Body of pancreas (tissue), 4 donors: ENCODE measurements around the gene ZNF282. TPM values are rescaled to one million over a fixed set of nuclear protein-coding genes. Genes with fewer than 3 reads are reported as not detected.

ENCODE experiments used
- ATAC-seq: fragments of 150-250 bp; one replicate; pipeline ENCODE4 v1.9.1; 2016
- DNase-seq, 4 donors: peaks; one replicate each; pipeline ENCODE4 v3.0.0-alpha.2; 2019
- H3K27ac ChIP-seq, 4 donors: fragments of 200-600 bp; sonication (generic); 1 replicate in 3 of 4; 2 replicates in 1 of 4; pipeline versions ENCODE4 v1.5.1 to v1.6.1; 2016 to 2019; ENCODE audit warnings: mild to moderate bottlenecking in 1 of 4, mixed read lengths in 1 of 4, moderate library complexity in 1 of 4
- H3K27me3 ChIP-seq, 2 donors: fragments of 200-600 bp; sonication (generic); one replicate each; pipeline ENCODE4 v1.6.0; 2016; ENCODE audit warnings: mild to moderate bottlenecking in 1 of 2
- H3K36me3 ChIP-seq, 2 donors: fragments of 200-600 bp; sonication (generic); replicated peaks in 1 of 2; 2 replicates each; pipeline ENCODE4 v1.5.1; 2016; ENCODE audit warnings: low read depth in 2 of 2; ENCODE audit not compliant: insufficient read depth in 1 of 2
- H3K4me1 ChIP-seq: fragments of 200-600 bp; sonication (generic); one replicate; pipeline ENCODE4 v1.6.0; 2016
- H3K4me3 ChIP-seq, 2 donors: fragments of 200-600 bp; sonication (generic); 1 replicate in 1 of 2; 2 replicates in 1 of 2; pipeline ENCODE4 v1.5.1; 2016 to 2019
- H3K9me3 ChIP-seq, 3 donors: fragments of 200-600 bp; sonication (generic); 1 replicate in 2 of 3; 2 replicates in 1 of 3; pipeline ENCODE4 v1.5.1; 2016
- CTCF ChIP-seq, 7 experiments: fragments of 450-650 bp in 4 of 7; fragments of 200-600 bp in 3 of 7; sonication (generic) in 3 of 7; IDR thresholded peaks; one replicate each; pipeline ENCODE4 v1.5.1; 2016 to 2019; ENCODE audit warnings: antibody characterized with exemption in 7 of 7
- POLR2A ChIP-seq, 3 donors: fragments of 450-650 bp; IDR thresholded peaks; one replicate each; pipeline ENCODE4 v1.6.1; 2016; ENCODE audit warnings: antibody characterized with exemption in 3 of 3, mild to moderate bottlenecking in 2 of 3
- WGBS, 2 donors: methylation state at CpG; one replicate each; pipeline ENCODE4 v1.1.5; 2017; 5-methylcytosine and 5-hydroxymethylcytosine counted together
- intact Hi-C: fragments of 100-400 bp; cut with DNase I; formaldehyde crosslinking; loops from one replicate; pipeline ENCODE4 v1.15.1; 2023
- total RNA-seq, 2 donors: library from RNA; depleted of rRNA; stranded (reverse); fragments of >200 nt; gene quantifications; one replicate each; pipeline ENCODE4 v1.1.0, GENCODE V29; 2016

The ZNF282 gene
- total RNA-seq, 2 donors from 2014 or later = 12.7 to 28.0 TPM

- intact Hi-C loops = no loop called here
- no peak overlapping the region for H3K27ac ChIP-seq
- no peaks in the 10 kb centered on the region for H3K27me3 ChIP-seq
- no peak overlapping the region for H3K4me3 ChIP-seq
- peaks cover 14% of the 10 kb centered on the region for H3K4me1 ChIP-seq
- H3K36me3 ChIP-seq = no peaks in the 10 kb centered on the region
- TF ChIP-seq POLR2A (IDR thresholded peaks at IDR 0.05) = no peak
- TF ChIP-seq CTCF (IDR thresholded peaks at IDR 0.05) = no peak
- no peaks in the 10 kb centered on the region for H3K9me3 ChIP-seq
- DNase-seq (no peak), ATAC-seq (no peak)
- 44 to 63% methylated on average over 4 to 5 of the region's 5 CpGs for WGBS, 2 donors
Observed at GRCh38 chr7:149191851-149192250, 3.5 kb upstream of the ZNF282 start.

GRCh38 chr7:149194799-149195179 lies 557 bp upstream of the ZNF282 start:
- Histone ChIP-seq H3K9me3 (no peaks in the 10 kb centered on the region), H3K4me3 (peak overlapping the region in 1 of 2 donors; percentile 88), H3K27me3 (no peaks in the 10 kb centered on the region), H3K4me1 (peaks cover 24% of the 10 kb centered on the region), H3K27ac (peak overlapping the region in 3 of 4 donors; percentile 86 to 94 (median 91)), H3K36me3 (peaks cover 5 to 12% of the 10 kb centered on the region in 2 donors)
- TF ChIP-seq POLR2A (IDR thresholded peaks at IDR 0.05) (no peak), CTCF (IDR thresholded peaks at IDR 0.05) (no peak)
- intact Hi-C loops = no loop called here
- ATAC-seq (no peak), DNase-seq (no peak)
- 67 to 69% methylated on average over 2 to 4 of the region's 4 CpGs for WGBS, 2 donors

GRCh38 chr7:149196151-149196704 lies 882 bp downstream of the ZNF282 start:
- 1 to 2% methylated on average over 15 to 17 of the region's 17 CpGs for WGBS, 2 donors
- Histone ChIP-seq H3K27ac (peak overlapping the region; percentile 64 to 94 (median 80)), H3K27me3 (no peaks in the 10 kb centered on the region), H3K9me3 (no peaks in the 10 kb centered on the region), H3K4me1 (peaks cover 24% of the 10 kb centered on the region), H3K36me3 (peaks cover 15 to 22% of the 10 kb centered on the region in 2 donors), H3K4me3 (peak overlapping the region; percentile 48 to 67)
- no peak for DNase-seq
- no peak for TF ChIP-seq CTCF (IDR thresholded peaks at IDR 0.05)
- no peak for TF ChIP-seq POLR2A (IDR thresholded peaks at IDR 0.05)
- ATAC-seq = no peak
- intact Hi-C loops = no loop called here

GRCh38 chr7:149196705-149197171 lies 1.4 kb downstream of the ZNF282 start:
- intact Hi-C loops = no loop called here
- peaks cover 24% of the 10 kb centered on the region for H3K4me1 ChIP-seq
- DNase-seq (no peak), ATAC-seq (no peak)
- H3K9me3 ChIP-seq = no peaks in the 10 kb centered on the region
- TF ChIP-seq POLR2A (IDR thresholded peaks at IDR 0.05) = no peak
- TF ChIP-seq CTCF (IDR thresholded peaks at IDR 0.05) = no peak
- WGBS, 2 donors = 1 to 10% methylated on average over 6 to 7 of the region's 7 CpGs
- no peaks in the 10 kb centered on the region for H3K27me3 ChIP-seq
- peaks cover 15 to 24% of the 10 kb centered on the region in 2 donors for H3K36me3 ChIP-seq
- H3K27ac ChIP-seq = peak overlapping the region in 3 of 4 donors; percentile 69 to 94 (median 91)
- H3K4me3 ChIP-seq = peak overlapping the region; percentile 48 to 67

- 54 to 71% methylated on average over 4 of the region's 4 CpGs for WGBS, 2 donors
- DNase-seq = no peak
- Histone ChIP-seq H3K27me3 (no peaks in the 10 kb centered on the region), H3K9me3 (no peaks in the 10 kb centered on the region), H3K36me3 (peaks cover 15 to 24% of the 10 kb centered on the region in 2 donors), H3K4me1 (peaks cover 24% of the 10 kb centered on the region), H3K27ac (no peak overlapping the region), H3K4me3 (no peak overlapping the region)
- no peak for ATAC-seq
- TF ChIP-seq POLR2A (IDR thresholded peaks at IDR 0.05) = no peak
- no peak for TF ChIP-seq CTCF (IDR thresholded peaks at IDR 0.05)
- intact Hi-C loops = no loop called here
Observed at GRCh38 chr7:149197675-149198074, 2.3 kb downstream of the ZNF282 start.
